HG03175 (cell line): ENCODE results near the gene KRT76.
"Not testable (repeated sequence)": the region's sequence is repeated elsewhere in the genome, so short reads cannot be mapped to it uniquely, and the experiment has no call there.

Experiments used
- ATAC-seq: cut with Tn5 transposase; IDR thresholded peaks from one replicate; pipeline ENCODE4 v1.9.1; 2021; ENCODE audit warnings: mild to moderate bottlenecking, moderate library complexity; ENCODE audit not compliant: unreplicated experiment

Gene KRT76

DNA sequence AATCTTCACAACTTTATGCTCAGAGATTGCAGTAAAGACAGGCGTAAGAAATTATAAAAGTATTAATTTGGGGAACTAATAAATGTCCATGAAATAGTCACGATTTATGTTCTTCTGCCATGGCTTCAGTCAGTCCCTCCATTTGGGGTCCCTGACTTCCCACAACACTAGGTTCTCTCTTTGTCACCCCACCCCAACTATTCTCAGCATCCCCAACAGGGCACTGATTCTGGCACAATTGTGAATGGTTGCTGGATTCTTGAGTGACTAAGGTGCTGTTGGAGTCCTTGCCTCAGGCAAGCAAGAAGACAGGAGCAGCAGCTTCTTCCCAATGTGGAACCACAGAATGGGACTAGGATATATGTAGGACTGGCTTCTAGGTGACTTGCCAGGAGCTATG, 15.3 kb downstream of the KRT76 start:
- no peak for ATAC-seq

- ATAC-seq = not testable (repeated sequence)
Measured at GRCh38 chr12:52761218-52761617, 15.9 kb downstream of the KRT76 start.

GRCh38 chr12:52760623-52761022, 16.5 kb downstream of the KRT76 start:
- no peak for ATAC-seq

DNA sequence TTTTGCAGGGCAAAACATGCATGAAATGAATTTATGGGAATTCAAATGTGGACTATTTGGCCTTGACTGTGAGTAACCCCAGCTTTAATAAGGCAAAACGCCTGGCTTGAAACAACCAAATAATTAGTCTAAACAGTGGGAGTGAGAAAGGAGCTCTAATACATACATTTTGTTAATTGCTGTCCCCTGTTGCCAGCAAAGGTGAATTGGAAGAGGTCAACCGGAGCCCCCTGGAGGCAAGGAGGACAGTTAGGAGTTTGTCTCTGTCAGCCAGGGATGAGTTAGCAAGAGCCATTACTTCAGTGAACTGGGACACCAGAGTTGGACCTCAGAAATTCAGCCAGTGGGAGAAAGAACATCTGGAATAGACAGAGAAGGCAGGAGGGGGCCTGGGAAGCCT, 17.4 kb downstream of the KRT76 start:
- no peak for ATAC-seq

DNA sequence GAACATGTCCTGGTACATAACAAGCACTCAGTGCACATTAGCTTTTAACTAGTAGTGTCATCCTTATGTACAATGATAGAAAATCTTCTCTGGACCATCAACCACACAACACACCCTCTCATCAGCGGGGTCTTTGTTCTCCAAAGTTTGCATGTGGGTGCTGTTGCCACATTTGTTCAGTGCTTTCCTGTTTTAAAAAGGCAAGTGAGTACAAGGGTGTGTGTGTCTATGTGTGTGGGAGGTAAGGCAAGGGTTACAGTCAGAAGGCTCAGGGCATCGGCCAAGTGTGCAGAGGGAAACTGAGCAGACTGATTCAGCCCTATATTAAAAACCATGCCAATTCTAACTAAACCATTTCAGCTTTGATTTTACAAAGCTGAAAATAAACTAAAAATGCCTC, 17.9 kb downstream of the KRT76 start:
- no peak for ATAC-seq

DNA sequence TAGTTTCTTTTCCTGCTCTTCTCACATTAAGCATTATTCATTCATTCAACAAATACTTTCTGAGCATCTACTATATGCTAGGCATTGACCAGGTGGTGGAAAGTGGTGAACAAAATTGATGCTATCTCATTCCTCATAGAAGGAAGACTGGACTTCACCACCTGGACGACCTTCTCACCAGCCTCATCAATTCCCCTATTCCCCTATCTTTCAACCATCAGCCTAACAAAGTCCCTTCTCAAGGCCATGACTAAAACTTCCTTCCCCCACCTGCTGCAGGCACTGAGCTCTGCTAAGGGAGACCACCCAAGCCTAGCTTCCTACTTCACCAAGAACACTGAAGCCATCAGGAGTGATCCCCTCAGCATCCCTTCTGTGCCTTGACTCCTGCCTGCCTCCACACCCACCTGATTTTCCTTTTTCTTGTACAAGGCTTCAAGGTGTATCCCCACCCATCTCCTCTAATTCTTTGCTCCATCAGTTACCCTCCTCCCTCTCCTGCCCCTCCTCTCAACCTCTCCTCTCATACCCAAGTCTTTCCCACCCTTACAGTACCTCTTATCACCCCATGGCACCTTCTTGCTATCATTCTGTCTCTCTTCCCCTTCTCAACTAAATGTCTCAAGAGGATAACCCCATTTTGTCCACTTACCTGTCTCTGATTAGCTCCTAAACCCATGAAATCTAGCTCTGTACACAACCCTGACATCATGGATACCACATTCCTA, 19.5 kb downstream of the KRT76 start:
- no peak for ATAC-seq

DNA sequence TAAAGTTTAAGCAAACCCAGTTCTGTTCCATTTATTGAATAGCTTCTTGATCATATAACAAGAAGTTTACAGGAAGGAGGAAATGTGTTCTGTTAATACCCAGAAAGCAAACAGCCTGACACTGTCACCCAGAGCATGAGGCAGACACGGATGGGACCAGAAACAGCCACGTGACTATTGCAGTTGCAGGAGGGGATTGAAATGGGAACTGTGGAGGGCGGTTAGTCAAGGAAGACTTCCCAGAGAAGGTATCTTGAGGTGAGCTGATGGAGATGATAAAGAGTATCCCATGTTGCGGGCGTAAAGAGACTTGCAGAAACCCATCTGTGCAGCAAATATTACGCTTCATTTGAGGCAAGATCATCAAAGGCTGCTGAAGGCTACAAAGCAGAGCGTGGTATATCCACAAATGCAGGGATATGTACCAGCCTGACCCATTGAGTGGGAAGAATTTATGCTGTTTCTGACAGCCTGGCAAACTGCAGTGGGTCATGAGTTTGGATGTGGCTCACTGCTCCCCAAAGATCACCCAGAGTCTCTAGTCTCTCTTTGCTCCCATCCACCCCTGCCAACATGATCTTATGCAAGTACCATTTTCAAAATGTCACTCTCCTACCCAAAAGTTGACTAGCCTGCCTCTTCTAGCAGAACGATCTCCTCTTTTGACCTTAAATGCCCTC, 20.7 kb downstream of the KRT76 start:
- ATAC-seq = no peak

DNA sequence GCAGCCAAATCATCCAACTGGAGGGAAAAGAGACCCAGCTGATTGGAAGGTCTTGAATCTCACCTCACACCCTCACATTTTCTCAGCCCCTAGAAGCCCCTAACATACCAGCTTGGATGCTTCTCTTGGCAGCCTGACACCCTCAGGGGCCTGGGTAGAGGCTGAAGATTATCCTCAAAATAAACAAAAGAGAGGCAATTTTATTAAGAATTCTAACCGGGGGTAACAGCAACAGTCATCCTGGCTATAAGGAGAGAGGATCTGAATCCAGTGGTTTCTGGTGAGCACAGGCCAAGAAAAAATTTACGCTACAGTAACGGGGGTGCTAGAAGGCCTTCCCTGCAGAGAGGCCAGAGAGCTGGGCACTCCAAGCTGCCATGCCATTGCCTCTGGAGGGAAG, 21.6 kb downstream of the KRT76 start:
- no peak for ATAC-seq

GRCh38 chr12:52754135-52754534, 23.0 kb downstream of the KRT76 start:
- no peak for ATAC-seq

GRCh38 chr12:52753283-52753682, 23.9 kb downstream of the KRT76 start:
- no peak for ATAC-seq

GRCh38 chr12:52752516-52752915, 24.6 kb downstream of the KRT76 start:
- no peak for ATAC-seq

- ATAC-seq = no peak
Measured at GRCh38 chr12:52751795-52752194, 25.4 kb downstream of the KRT76 start.

GRCh38 chr12:52750532-52750931, 26.6 kb downstream of the KRT76 start:
- not testable (repeated sequence) for ATAC-seq

DNA sequence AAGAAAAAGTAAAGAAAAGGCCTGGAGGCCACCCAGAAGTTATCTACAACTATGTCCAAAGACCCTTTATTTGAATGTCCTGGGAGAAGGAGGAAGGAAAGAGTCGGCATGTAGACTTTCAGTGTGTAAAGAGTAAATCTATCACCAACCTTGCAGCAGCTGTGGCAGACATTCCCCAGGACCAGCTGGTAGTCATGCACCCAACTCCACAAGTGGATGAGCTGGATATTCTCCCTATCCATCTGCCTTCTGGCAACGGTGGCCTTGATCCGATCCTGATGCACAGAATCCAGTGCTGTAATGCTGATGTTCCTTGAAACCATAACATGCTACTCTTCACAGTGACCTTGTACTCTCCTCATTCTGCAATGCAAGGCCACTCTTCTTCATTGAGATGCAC, 27.3 kb downstream of the KRT76 start:
- no peak for ATAC-seq

DNA sequence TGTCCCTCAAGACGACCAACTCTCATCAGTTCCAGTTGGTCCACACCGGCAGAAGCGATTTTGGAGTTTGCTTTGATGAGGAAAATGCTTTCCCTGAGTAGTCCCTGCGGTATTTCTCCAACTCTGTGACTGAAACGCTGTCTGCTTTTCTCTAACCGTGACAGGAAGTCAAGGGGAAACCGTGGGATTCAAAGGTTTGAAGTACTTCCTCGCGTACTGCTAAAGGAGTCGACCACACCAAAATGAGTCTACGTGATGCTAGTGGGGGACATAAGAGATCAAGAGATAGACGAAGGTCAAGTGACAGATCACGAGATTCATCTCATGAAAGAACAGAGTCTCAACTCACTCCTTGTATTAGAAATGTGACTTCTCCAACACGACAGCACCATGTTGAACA, 28.6 kb downstream of the KRT76 start:
- ATAC-seq = no peak

DNA sequence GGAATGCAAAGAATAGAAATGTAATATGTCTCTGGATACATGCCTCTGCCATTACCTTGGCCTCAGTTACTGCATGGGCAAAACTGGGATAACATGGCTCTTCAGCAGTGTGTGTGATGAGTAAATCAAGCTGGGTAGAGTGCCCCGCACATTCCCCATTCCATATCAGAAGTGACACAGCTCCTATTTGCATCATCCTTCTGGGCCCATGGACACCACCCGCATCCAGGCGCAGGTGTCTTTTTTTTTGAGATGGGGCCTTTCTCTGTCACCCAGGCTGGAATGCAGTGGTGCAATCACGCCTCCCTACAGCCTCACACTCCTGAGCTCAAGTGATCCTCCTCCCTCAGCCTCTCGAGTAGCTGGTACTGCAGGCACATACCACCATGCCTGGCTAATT, 31.6 kb downstream of the KRT76 start:
- ATAC-seq = no peak

DNA sequence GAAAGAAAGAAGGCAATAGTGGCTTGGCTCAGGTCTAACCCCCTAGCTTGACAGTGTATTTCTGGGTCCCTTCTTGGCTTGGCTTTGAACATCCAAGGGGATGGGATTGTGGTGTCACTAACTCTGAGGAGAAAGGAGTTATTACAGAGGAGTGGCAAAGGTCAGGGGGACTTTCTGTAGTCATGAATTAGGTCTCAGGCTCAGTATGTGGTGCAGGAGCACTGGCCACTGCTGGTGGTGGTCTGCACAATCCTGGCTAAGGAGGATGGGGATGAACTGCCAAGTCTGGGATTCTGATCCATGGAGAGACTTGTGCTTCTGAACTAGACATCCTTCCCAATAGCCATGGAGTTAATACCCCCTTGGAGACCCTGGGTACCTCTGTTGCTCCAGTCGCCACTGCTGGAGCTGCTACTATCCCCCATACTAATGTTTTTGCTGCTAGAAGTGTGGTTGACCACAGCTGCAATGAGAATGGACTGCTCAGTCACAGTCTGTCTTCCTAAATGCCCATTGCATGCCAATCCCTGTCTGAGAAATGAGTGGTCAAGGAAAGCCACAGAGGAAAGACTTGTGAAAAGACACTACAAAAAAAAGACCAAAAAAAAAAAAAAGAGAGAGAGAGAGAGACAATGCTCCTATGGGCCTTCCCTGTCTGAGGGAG, 32.5 kb downstream of the KRT76 start:
- no peak for ATAC-seq

GRCh38 chr12:52742822-52743457, 34.2 kb downstream of the KRT76 start:
- no peak for ATAC-seq

- no peak for ATAC-seq
Measured at GRCh38 chr12:52742196-52742580, 35.0 kb downstream of the KRT76 start.

- no peak for ATAC-seq
Measured at GRCh38 chr12:52741375-52742195, 35.6 kb downstream of the KRT76 start.

DNA sequence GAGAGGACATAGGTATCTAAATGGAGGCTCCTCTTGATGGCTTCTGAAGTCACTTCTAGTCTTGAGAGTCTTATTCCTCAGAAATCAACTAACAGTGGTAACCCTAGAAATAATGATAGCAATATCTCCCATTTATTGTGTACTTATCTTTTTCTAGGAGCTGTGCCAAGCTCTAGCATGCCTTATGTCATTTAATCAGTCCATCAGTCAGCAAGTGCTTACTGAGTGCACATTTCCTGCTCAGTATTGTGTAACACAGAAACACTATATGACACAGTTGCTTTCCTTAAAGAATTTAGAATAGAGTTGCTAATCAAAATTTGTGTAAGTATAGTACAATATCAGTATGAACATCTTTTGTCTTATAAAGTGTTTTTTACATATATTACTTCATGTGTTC, 36.6 kb downstream of the KRT76 start:
- ATAC-seq = no peak
